Activated T-cell treated with anti-CD3 and anti-CD28 coated beads for 48 hours (primary cell): ENCODE data around the gene ZDHHC1.
A peak's percentile ranks its signal among the peaks of the same experiment; 100 is the strongest.
"Not testable (repeated sequence)": the region's sequence is repeated elsewhere in the genome, so short reads cannot be mapped to it uniquely, and the experiment has no call there.

Experiments
- DNase-seq: peaks from one replicate; pipeline ENCODE4 v3.0.0-alpha.2; 2020; ENCODE audit warnings: low read depth

Gene ZDHHC1

GRCh38 chr16:67394155-67395104, 21.8 kb downstream of the ZDHHC1 start:
- DNase-seq = no peak

- DNase-seq = no peak
Measured at GRCh38 chr16:67393788-67394154, 22.5 kb downstream of the ZDHHC1 start.

GRCh38 chr16:67393111-67393787, 23.0 kb downstream of the ZDHHC1 start, which contains the start of gene TPPP3:
Gene TPPP3 (minus strand): TSS chr16:67393498. CDS start chr16:67391111, 2,387 bp downstream.
- peak; percentile 53 for DNase-seq

GRCh38 chr16:67392301-67393059, 23.8 kb downstream of the ZDHHC1 start:
- no peak for DNase-seq

- no peak for DNase-seq
Measured at GRCh38 chr16:67391424-67392300, 24.6 kb downstream of the ZDHHC1 start.

GRCh38 chr16:67390816-67391423, 25.4 kb downstream of the ZDHHC1 start:
- no peak for DNase-seq

- no peak for DNase-seq
Measured at GRCh38 chr16:67389911-67390815, 26.1 kb downstream of the ZDHHC1 start.

- DNase-seq = no peak
Measured at GRCh38 chr16:67388591-67388990, 27.7 kb downstream of the ZDHHC1 start.

- DNase-seq = no peak
Measured at GRCh38 chr16:67388191-67388590, 28.1 kb downstream of the ZDHHC1 start.

- DNase-seq = no peak
Measured at GRCh38 chr16:67387479-67388079, 28.7 kb downstream of the ZDHHC1 start.

- no peak for DNase-seq
Measured at GRCh38 chr16:67386861-67387455, 29.3 kb downstream of the ZDHHC1 start.

GRCh38 chr16:67384778-67385510, 31.3 kb downstream of the ZDHHC1 start:
- no peak for DNase-seq

GRCh38 chr16:67383284-67383683, 33.0 kb downstream of the ZDHHC1 start:
- no peak for DNase-seq

GRCh38 chr16:67378642-67379041, 37.6 kb downstream of the ZDHHC1 start:
- DNase-seq = no peak

- not testable (repeated sequence) for DNase-seq
Measured at GRCh38 chr16:67376012-67376411, 40.3 kb downstream of the ZDHHC1 start.

GRCh38 chr16:67372664-67373063, 43.6 kb downstream of the ZDHHC1 start:
- no peak for DNase-seq

GRCh38 chr16:67370661-67371060, 45.6 kb downstream of the ZDHHC1 start:
- no peak for DNase-seq

GRCh38 chr16:67364600-67365235, 51.6 kb downstream of the ZDHHC1 start:
- no peak for DNase-seq
